ENCODE measurements around the gene NFIB.

The NFIB gene

DNA sequence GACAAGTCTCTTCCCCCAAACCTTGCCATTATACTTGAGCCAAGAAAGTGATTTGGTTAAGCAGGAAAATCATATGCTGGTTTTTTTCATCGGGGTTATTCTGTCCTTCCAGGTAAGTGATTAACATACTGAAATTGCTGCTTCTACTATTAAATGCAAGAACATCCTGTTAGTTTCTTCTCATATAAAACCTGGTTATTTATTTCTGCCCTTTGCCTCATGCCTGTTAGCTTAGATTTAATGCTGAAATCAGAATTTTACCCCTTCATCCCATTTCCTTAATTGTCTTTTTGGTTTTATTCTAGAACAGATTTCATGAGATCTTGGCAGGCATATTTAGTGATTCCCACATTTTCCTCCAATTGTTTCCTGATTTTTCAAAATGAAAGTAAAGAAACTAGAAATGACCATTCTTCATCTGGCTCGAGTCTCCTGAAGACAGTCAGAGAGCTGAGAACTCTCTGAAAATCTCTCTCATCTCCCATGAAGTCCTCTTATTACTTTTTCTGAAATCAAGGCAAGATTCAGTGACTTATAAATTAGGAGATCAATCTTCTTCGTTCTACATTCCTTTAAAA, 132.9 kb downstream of the NFIB start:
- in situ Hi-C loops (cut with HindIII; ENCODE audit: low sequenced_read_pairs) = no loop called here
- TF ChIP-seq, protein P1, sequence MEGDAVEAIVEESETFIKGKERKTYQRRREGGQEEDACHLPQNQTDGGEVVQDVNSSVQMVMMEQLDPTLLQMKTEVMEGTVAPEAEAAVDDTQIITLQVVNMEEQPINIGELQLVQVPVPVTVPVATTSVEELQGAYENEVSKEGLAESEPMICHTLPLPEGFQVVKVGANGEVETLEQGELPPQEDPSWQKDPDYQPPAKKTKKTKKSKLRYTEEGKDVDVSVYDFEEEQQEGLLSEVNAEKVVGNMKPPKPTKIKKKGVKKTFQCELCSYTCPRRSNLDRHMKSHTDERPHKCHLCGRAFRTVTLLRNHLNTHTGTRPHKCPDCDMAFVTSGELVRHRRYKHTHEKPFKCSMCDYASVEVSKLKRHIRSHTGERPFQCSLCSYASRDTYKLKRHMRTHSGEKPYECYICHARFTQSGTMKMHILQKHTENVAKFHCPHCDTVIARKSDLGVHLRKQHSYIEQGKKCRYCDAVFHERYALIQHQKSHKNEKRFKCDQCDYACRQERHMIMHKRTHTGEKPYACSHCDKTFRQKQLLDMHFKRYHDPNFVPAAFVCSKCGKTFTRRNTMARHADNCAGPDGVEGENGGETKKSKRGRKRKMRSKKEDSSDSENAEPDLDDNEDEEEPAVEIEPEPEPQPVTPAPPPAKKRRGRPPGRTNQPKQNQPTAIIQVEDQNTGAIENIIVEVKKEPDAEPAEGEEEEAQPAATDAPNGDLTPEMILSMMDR (IDR thresholded peaks at IDR 0.05; ENCODE audit: low read depth, low read length, missing control alignments) = no peak
- no peak overlapping the region for H3K4me3 ChIP-seq (ENCODE audit: low read depth, low read length)
- no peak for DNase-seq (ENCODE audit: low read depth)

GRCh38 chr9:14180093-14180959, 133.6 kb downstream of the NFIB start:
- H3K4me3 ChIP-seq (ENCODE audit: low read depth, low read length) = no peak overlapping the region
- no peak for DNase-seq (ENCODE audit: low read depth)
- TF ChIP-seq, protein P1 (IDR thresholded peaks at IDR 0.05; ENCODE audit: low read depth, low read length, missing control alignments) = no peak
- in situ Hi-C loops (cut with HindIII; ENCODE audit: low sequenced_read_pairs) = no loop called here

GRCh38 chr9:14179449-14179848, 134.5 kb downstream of the NFIB start:
- in situ Hi-C loops (cut with HindIII; ENCODE audit: low sequenced_read_pairs) = no loop called here
- no peak for DNase-seq (ENCODE audit: low read depth)
- TF ChIP-seq, protein P1 (IDR thresholded peaks at IDR 0.05; ENCODE audit: low read depth, low read length, missing control alignments) = no peak
- H3K4me3 ChIP-seq (ENCODE audit: low read depth, low read length) = no peak overlapping the region

- H3K4me3 ChIP-seq (ENCODE audit: low read depth, low read length) = no peak overlapping the region
- in situ Hi-C loops (cut with HindIII; ENCODE audit: low sequenced_read_pairs) = no loop called here
- TF ChIP-seq, protein P1 (IDR thresholded peaks at IDR 0.05; ENCODE audit: low read depth, low read length, missing control alignments) = no peak
- DNase-seq (ENCODE audit: low read depth) = no peak
These were observed 138.2 kb downstream of the NFIB start for GRCh38 chr9:14175778-14176177.

GRCh38 chr9:14173713-14174112, 140.2 kb downstream of the NFIB start:
- in situ Hi-C loops (cut with HindIII; ENCODE audit: low sequenced_read_pairs) = no loop called here
- H3K4me3 ChIP-seq (ENCODE audit: low read depth, low read length) = no peak overlapping the region
- DNase-seq (ENCODE audit: low read depth) = no peak
- TF ChIP-seq, protein P1 (IDR thresholded peaks at IDR 0.05; ENCODE audit: low read depth, low read length, missing control alignments) = no peak

DNA sequence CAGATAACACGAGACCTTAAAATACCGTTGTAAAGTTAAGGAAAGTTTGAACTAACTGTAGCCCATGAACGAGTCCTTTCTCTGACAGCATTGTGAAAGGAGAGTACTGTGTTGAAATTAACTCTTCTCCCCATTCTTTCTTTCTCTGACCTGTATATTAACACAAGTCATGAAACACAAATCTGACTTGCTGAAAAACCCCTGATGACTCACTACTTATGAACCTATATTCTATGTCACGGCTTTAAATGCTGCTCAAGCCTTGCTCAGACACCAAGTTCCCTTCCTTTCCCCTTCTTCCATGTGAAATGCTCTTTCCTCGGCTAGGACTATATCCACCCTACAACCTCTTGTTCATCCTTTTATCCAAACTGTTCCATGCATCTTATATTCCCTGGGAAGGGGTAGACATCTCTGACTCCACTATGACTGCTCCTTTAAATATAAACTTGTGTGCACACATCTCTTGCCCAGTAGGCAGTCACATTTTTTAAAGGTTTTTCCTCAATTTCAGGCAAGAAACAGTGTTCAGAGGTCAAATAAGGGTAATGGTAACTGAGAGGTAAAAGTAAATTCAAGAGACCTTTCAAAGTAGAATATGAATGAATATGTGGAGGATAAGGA, 142.9 kb downstream of the NFIB start:
- TF ChIP-seq, protein P1 (IDR thresholded peaks at IDR 0.05; ENCODE audit: low read depth, low read length, missing control alignments) = no peak
- no peak for DNase-seq (ENCODE audit: low read depth)
- no peak overlapping the region for H3K4me3 ChIP-seq (ENCODE audit: low read depth, low read length)
- in situ Hi-C loops (cut with HindIII; ENCODE audit: low sequenced_read_pairs) = no loop called here

Data from astrocyte of the cerebellum (primary cell).